GM12878 (cell line): ENCODE measurements around the gene PLA2G12B. TPM values are rescaled to one million over a fixed set of nuclear protein-coding genes. Genes with fewer than 3 reads are reported as not detected.

Experiments used
- ATAC-seq: fragments of 200-7000 bp; cut with Tn5 transposase; 3 replicates; pipeline ENCODE4 v1.9.1; 2020; ENCODE audit warnings: mild to moderate bottlenecking, moderate library complexity
- BruUV-seq: library from RNA; stranded (reverse); fragments of 400-500 nt; replicated peaks from 2 replicates; lab custom pipeline; 2021; lab: Mats Ljungman, UMichigan
- CTCF ChIA-PET: fragments of 300-600 bp; sonication (Branson Sonifier 250); formaldehyde crosslinking; extraction: SDS; loops from one replicate; lab custom pipeline; 2021; ENCODE audit warnings: inconsistent platforms; lab: Yijun Ruan, JAX
- POLR2A ChIA-PET: fragments of 350-600 bp; formaldehyde crosslinking; extraction: SDS; loops from one replicate; lab custom pipeline; 2021; ENCODE audit warnings: inconsistent platforms; lab: Charles Lee
- RAD21 ChIA-PET: fragments of 300-600 bp; sonication (Branson Sonifier 250); formaldehyde crosslinking; loops from one replicate; lab custom pipeline; 2023; ENCODE audit warnings: antibody characterized with exemption; ENCODE audit not compliant: unreplicated experiment; lab: Charles Lee
- SMC1A ChIA-PET: fragments of 300-600 bp; sonication (Branson Sonifier 250); formaldehyde crosslinking; loops from one replicate; lab custom pipeline; 2023; ENCODE audit not compliant: unreplicated experiment, uncharacterized antibody; lab: Charles Lee
- DNase-seq: peaks from one replicate; pipeline ENCODE4 v3.0.0-alpha.2; 2011; ENCODE audit warnings: low read depth, low spot score
- FAIRE-seq: peaks from 3 replicates; lab custom pipeline; 2011; peaks lifted over from hg19 to GRCh38; lab: Jason Lieb, UNC
- H2AFZ ChIP-seq: 2 replicates; pipeline ENCODE4 v1.6.0; 2011; ENCODE audit warnings: low read depth, low read length, control low read depth; ENCODE audit not compliant: control insufficient read depth
- H3K27ac ChIP-seq: 2 replicates; pipeline ENCODE4 v1.5.1; 2011; ENCODE audit warnings: control low read depth; ENCODE audit not compliant: control insufficient read depth, insufficient read depth
- H3K27me3 ChIP-seq, 2 experiments: replicated peaks in 1 of 2; 2 replicates each; pipeline versions ENCODE4 v1.6.0 to v1.6.1; 2011; ENCODE audit warnings: low read length in 1 of 2; ENCODE audit not compliant: control insufficient read depth in 2 of 2, insufficient read depth in 2 of 2
- H3K36me3 ChIP-seq, 2 experiments: 2 replicates each; pipeline ENCODE4 v1.5.1; 2011; ENCODE audit warnings: low read length in 1 of 2; ENCODE audit not compliant: control insufficient read depth in 2 of 2, insufficient read depth in 2 of 2
- H3K4me1 ChIP-seq: 2 replicates; pipeline ENCODE4 v1.6.1; 2011; ENCODE audit warnings: mild to moderate bottlenecking, low read length, moderate library complexity, mixed read lengths; ENCODE audit not compliant: control insufficient read depth, insufficient read depth
- H3K4me2 ChIP-seq: 2 replicates; pipeline ENCODE4 v1.6.0; 2011; ENCODE audit warnings: control low read depth; ENCODE audit not compliant: control insufficient read depth, insufficient read depth
- H3K4me3 ChIP-seq: fragments of 200-600 bp; sonication (generic); 2 replicates; pipeline ENCODE4 v1.5.1; 2016
- H3K79me2 ChIP-seq: 2 replicates; pipeline ENCODE4 v1.6.0; 2011; ENCODE audit warnings: low read length; ENCODE audit not compliant: control insufficient read depth, insufficient read depth
- H3K9ac ChIP-seq: 2 replicates; pipeline ENCODE4 v1.8.0; 2011; ENCODE audit warnings: low read length, control low read depth, mixed read lengths; ENCODE audit not compliant: control insufficient read depth, insufficient read depth
- H3K9me3 ChIP-seq: replicated peaks from 3 replicates; pipeline ENCODE4 v1.5.1; 2011; ENCODE audit warnings: mild to moderate bottlenecking, low read length; ENCODE audit not compliant: control insufficient read depth, insufficient read depth
- H4K20me1 ChIP-seq: 2 replicates; pipeline ENCODE4 v1.6.0; 2011; ENCODE audit not compliant: control insufficient read depth, insufficient read depth
- CUX1 ChIP-seq: IDR thresholded peaks from 2 replicates; pipeline ENCODE4 v1.6.1; 2012; ENCODE audit warnings: improper control_type of control experiment, low read depth, low read length; ENCODE audit not compliant: insufficient replicate concordance
- GABPA ChIP-seq: IDR thresholded peaks from 2 replicates; pipeline ENCODE4 v1.6.1; 2014; ENCODE audit warnings: antibody characterized with exemption, low read depth, mild to moderate bottlenecking, inconsistent platforms
- RBBP5 ChIP-seq: fragments of 200-600 bp; sonication (generic); conservative IDR thresholded peaks from 2 replicates; pipeline ENCODE4 v1.6.1; 2016
- WGBS: methylation state at CpG from one replicate; pipeline ENCODE4 v1.1.6; 2016; ENCODE audit warnings: low lambda C conversion rate; ENCODE audit not compliant: insufficient replicate concordance, insufficient coverage; ENCODE audit errors: missing lambda C conversion rate; 5-methylcytosine and 5-hydroxymethylcytosine counted together
- in situ Hi-C: fragments of 300-500 bp; cut with MboI; formaldehyde crosslinking; loops from 9 replicates; pipeline ENCODE4 v1.14.3; 2018; ENCODE audit warnings: mixed read lengths
- intact Hi-C: fragments of 100-400 bp; cut with micrococcal nuclease; formaldehyde crosslinking; loops from one replicate; pipeline ENCODE4 v1.14.2; 2022; ENCODE audit not compliant: unreplicated experiment
- polyA plus RNA-seq, 11 experiments: library from polyadenylated mRNA; depleted of rRNA in 4 of 11; unstranded in 6 of 11; stranded (reverse) in 5 of 11; fragments of >200 nt; fragmentation: Nextera tagmentation in 4 of 11; fragmentation: Illumina TruSeq in 1 of 11; extraction: Ambion mirVana in 4 of 11; extraction: Trizol in 1 of 11; gene quantifications; 1 replicate in 1 of 11; 2 replicates in 10 of 11; pipeline versions ENCODE4 v1.2.1 to v1.2.3, GENCODE V29; 2011 to 2016; ENCODE audit warnings: inconsistent platforms in 2 of 11, missing spikeins in 2 of 11, low read depth in 1 of 11
- total RNA-seq, 4 experiments: library from RNA; depleted of rRNA in 3 of 4; stranded (reverse); fragments of >200 nt in 3 of 4; fragmentation: Illumina TruSeq in 1 of 4; extraction: Trizol in 1 of 4; gene quantifications; 2 replicates each; pipeline versions ENCODE4 v1.2.1 to v1.2.3, GENCODE V29; 2013 to 2021
- TF ChIP-seq, protein P1 (sequence below): fragments of 450-650 bp; IDR thresholded peaks from 2 replicates; pipeline ENCODE4 v1.6.1; 2016; ENCODE audit warnings: mild to moderate bottlenecking
- TF ChIP-seq, protein P2 (sequence below), 3 experiments: IDR thresholded peaks in 2 of 3; conservative IDR thresholded peaks in 1 of 3; 2 replicates each; pipeline ENCODE4 v1.5.1; 2011; ENCODE audit warnings: low read depth in 3 of 3, low read length in 3 of 3, mild to moderate bottlenecking in 3 of 3, control low read depth in 2 of 3, moderate library complexity in 2 of 3, inconsistent platforms in 1 of 3, mixed read lengths in 1 of 3; ENCODE audit not compliant: control insufficient read depth in 2 of 3, insufficient read depth in 1 of 3; ENCODE audit errors: extremely low read depth in 1 of 3
- TF ChIP-seq, protein P3 (sequence below): fragments of 450-650 bp; IDR thresholded peaks from 2 replicates; pipeline ENCODE4 v1.6.1; 2018; ENCODE audit warnings: mild to moderate bottlenecking, low read depth, moderate library complexity; ENCODE audit not compliant: partially characterized antibody

PLA2G12B gene
- total and polyA plus RNA-seq, 10 of the 15 experiments (the other 5 are each of a cell fraction or from before 2014, with no cell fraction given) = not detected

- TF ChIP-seq, protein P1, sequence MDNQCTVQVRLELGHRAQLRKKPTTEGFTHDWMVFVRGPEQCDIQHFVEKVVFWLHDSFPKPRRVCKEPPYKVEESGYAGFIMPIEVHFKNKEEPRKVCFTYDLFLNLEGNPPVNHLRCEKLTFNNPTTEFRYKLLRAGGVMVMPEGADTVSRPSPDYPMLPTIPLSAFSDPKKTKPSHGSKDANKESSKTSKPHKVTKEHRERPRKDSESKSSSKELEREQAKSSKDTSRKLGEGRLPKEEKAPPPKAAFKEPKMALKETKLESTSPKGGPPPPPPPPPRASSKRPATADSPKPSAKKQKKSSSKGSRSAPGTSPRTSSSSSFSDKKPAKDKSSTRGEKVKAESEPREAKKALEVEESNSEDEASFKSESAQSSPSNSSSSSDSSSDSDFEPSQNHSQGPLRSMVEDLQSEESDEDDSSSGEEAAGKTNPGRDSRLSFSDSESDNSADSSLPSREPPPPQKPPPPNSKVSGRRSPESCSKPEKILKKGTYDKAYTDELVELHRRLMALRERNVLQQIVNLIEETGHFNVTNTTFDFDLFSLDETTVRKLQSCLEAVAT = no peak
- TF ChIP-seq CUX1 = no peak
Measured at GRCh38 chr10:72946963-72947362, 7.6 kb downstream of the PLA2G12B start (continued).

GRCh38 chr10:72943498-72944234 lies 10.9 kb downstream of the PLA2G12B start:
- in situ Hi-C loops (no loop called here), intact Hi-C loops (no loop called here)
- Histone ChIP-seq H3K4me2 (no peak overlapping the region), H3K9me3 (no peaks in the 10 kb centered on the region), H3K27me3 (no peaks in the 10 kb centered on the region), H3K4me1 (no peaks in the 10 kb centered on the region), H3K27ac (no peak overlapping the region), H3K79me2 (no peaks in the 10 kb centered on the region), H3K9ac (no peak overlapping the region), H4K20me1 (no peaks in the 10 kb centered on the region), H3K36me3 (no peaks in the 10 kb centered on the region), H3K4me3 (no peak overlapping the region), H2AFZ (no peak overlapping the region)
- POLR2A ChIA-PET = no interaction called here
- ATAC-seq (no peak), FAIRE-seq (no peak), DNase-seq (no peak)
- 21% methylated on average over 2 of the region's 2 CpGs for WGBS
- RAD21 ChIA-PET = no interaction called here
- SMC1A ChIA-PET = no interaction called here
- CTCF ChIA-PET = no interaction called here
- no peak for TF ChIP-seq GABPA
- TF ChIP-seq, protein P2, sequence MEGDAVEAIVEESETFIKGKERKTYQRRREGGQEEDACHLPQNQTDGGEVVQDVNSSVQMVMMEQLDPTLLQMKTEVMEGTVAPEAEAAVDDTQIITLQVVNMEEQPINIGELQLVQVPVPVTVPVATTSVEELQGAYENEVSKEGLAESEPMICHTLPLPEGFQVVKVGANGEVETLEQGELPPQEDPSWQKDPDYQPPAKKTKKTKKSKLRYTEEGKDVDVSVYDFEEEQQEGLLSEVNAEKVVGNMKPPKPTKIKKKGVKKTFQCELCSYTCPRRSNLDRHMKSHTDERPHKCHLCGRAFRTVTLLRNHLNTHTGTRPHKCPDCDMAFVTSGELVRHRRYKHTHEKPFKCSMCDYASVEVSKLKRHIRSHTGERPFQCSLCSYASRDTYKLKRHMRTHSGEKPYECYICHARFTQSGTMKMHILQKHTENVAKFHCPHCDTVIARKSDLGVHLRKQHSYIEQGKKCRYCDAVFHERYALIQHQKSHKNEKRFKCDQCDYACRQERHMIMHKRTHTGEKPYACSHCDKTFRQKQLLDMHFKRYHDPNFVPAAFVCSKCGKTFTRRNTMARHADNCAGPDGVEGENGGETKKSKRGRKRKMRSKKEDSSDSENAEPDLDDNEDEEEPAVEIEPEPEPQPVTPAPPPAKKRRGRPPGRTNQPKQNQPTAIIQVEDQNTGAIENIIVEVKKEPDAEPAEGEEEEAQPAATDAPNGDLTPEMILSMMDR (IDR thresholded peaks at IDR 0.05 in 2 of 3, conservative IDR thresholded peaks at IDR 0.05 in 1 of 3; ENCODE audit: control insufficient read depth in 2 of 3, extremely low read depth in 1 of 3, insufficient read depth in 1 of 3, low read depth in 3 of 3, low read length in 3 of 3) = no peak
- TF ChIP-seq, protein P3, sequence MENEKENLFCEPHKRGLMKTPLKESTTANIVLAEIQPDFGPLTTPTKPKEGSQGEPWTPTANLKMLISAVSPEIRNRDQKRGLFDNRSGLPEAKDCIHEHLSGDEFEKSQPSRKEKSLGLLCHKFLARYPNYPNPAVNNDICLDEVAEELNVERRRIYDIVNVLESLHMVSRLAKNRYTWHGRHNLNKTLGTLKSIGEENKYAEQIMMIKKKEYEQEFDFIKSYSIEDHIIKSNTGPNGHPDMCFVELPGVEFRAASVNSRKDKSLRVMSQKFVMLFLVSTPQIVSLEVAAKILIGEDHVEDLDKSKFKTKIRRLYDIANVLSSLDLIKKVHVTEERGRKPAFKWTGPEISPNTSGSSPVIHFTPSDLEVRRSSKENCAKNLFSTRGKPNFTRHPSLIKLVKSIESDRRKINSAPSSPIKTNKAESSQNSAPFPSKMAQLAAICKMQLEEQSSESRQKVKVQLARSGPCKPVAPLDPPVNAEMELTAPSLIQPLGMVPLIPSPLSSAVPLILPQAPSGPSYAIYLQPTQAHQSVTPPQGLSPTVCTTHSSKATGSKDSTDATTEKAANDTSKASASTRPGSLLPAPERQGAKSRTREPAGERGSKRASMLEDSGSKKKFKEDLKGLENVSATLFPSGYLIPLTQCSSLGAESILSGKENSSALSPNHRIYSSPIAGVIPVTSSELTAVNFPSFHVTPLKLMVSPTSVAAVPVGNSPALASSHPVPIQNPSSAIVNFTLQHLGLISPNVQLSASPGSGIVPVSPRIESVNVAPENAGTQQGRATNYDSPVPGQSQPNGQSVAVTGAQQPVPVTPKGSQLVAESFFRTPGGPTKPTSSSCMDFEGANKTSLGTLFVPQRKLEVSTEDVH = no peak
- no peak for TF ChIP-seq RBBP5
- BruUV-seq = no TSS peak
